Activated T-helper 17 cell treated with anti-CD3 and anti-CD28 coated beads, Interleukin-2, amount 50 U/mL, for 72 hours (primary cell): ENCODE data around the gene HLCS. TPM values are rescaled to one million over a fixed set of nuclear protein-coding genes. Genes with fewer than 3 reads are reported as not detected.
"Not testable (repeated sequence)": the region's sequence is repeated elsewhere in the genome, so short reads cannot be mapped to it uniquely, and the experiment has no call there.

Experiments used
- ATAC-seq: fragments of 150-1000 bp; cut with Tn5 transposase; replicated peaks from 2 replicates; pipeline ENCODE4 v1.10.0; 2021; ENCODE audit warnings: mild to moderate bottlenecking, moderate library complexity
- H3K27ac Mint-ChIP-seq: one replicate; pipeline ENCODE4 v1.8.0; 2022; ENCODE audit warnings: mixed read lengths
- H3K27me3 Mint-ChIP-seq: one replicate; pipeline ENCODE4 v1.8.0; 2022; ENCODE audit warnings: mixed read lengths
- H3K36me3 Mint-ChIP-seq: one replicate; pipeline ENCODE4 v1.8.0; 2022; ENCODE audit warnings: low read depth, mild to moderate bottlenecking, mixed read lengths
- H3K4me1 Mint-ChIP-seq: one replicate; pipeline ENCODE4 v1.8.0; 2022; ENCODE audit warnings: mixed read lengths
- H3K4me3 Mint-ChIP-seq: one replicate; pipeline ENCODE4 v1.8.0; 2022; ENCODE audit warnings: mild to moderate bottlenecking, mixed read lengths
- H3K9me3 Mint-ChIP-seq: one replicate; pipeline ENCODE4 v1.8.0; 2022; ENCODE audit warnings: mixed read lengths
- total RNA-seq, 2 donors: library from RNA; stranded (reverse); gene quantifications; one replicate each; pipeline ENCODE4 v1.2.3, GENCODE V29; 2022

HLCS gene
- total RNA-seq, 2 donors from 2014 or later, result 14.5 to 17.8 TPM

DNA sequence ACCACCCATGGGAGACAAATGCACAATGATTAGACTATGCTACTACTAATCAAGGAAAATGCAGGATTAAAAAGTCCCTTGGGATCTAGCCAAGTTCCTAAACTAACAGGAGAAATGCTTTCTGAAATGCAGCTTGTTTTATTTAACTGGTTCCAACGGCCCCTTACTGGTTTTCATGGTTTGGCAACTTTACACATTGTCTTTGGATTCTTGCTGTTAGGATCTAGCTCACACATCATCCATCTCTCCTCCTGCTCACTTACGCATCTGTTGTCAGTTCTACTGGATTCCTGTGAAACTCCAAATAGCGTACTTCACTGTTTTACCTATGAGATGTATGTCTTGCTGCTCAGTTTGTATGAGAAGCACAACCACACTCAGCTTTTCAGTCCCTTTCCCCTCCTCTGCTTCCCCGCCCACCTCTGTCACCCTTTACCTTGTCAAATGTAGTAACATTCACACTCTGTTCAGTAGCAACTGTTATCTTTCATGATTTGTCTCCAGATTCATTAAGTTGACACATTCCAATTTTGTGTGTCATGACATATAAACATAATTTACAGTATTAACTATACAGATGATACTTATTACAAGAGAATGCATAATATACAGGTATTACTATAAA lies 137.5 kb downstream of the HLCS start:
- H3K9me3 Mint-ChIP-seq, result no peaks in the 10 kb centered on the region
- H3K36me3 Mint-ChIP-seq, result peaks cover 11% of the 10 kb centered on the region
- H3K27ac Mint-ChIP-seq, result no peak overlapping the region
- no peaks in the 10 kb centered on the region for H3K27me3 Mint-ChIP-seq
- no peak overlapping the region for H3K4me3 Mint-ChIP-seq
- no peak for ATAC-seq
- peaks cover 5% of the 10 kb centered on the region for H3K4me1 Mint-ChIP-seq

DNA sequence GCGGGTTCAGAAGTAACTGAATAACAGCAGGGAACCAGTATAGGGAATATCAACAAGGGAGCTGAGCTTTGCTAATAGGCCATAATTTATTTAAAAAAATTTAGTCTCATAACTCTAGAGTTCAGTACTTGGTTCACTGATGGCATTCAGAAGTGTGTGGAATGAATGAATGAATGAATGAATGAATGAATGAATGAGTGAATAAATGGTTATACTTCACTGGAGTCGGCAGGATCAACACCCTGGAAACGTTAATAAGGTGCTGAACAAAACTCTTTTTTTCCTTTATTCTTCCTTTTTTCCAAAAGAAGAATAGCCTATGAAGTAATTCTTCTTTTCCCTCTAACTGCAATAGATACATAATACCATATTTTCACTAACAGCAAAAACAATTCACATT lies 138.3 kb downstream of the HLCS start:
- Mint-ChIP-seq H3K9me3 (no peaks in the 10 kb centered on the region), H3K4me1 (peaks cover 5% of the 10 kb centered on the region), H3K27me3 (no peaks in the 10 kb centered on the region), H3K4me3 (no peak overlapping the region), H3K36me3 (peaks cover 12% of the 10 kb centered on the region), H3K27ac (no peak overlapping the region)
- no peak for ATAC-seq

DNA sequence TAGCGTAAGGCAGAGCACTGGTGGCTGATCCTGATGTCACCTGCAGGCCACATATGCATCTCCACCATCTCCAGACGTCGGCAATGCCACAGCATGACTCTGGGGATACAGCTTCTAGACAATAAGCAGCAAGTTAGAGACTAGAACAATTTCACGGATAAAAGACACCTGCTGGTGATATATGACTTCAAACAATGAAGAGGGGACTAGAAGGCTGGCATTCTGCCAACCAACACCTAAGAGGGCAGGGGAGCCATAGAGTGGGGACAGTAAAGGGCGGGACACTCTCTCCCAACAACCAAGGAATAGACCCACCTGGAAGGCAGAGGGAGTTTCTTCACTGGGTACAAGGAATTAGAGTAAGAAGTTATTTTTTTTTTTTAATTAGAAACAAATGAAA lies 140.8 kb downstream of the HLCS start:
- Mint-ChIP-seq H3K9me3 (no peaks in the 10 kb centered on the region), H3K27me3 (no peaks in the 10 kb centered on the region), H3K4me1 (no peaks in the 10 kb centered on the region), H3K36me3 (peaks cover 12% of the 10 kb centered on the region), H3K27ac (no peak overlapping the region), H3K4me3 (no peak overlapping the region)
- ATAC-seq, result no peak

DNA sequence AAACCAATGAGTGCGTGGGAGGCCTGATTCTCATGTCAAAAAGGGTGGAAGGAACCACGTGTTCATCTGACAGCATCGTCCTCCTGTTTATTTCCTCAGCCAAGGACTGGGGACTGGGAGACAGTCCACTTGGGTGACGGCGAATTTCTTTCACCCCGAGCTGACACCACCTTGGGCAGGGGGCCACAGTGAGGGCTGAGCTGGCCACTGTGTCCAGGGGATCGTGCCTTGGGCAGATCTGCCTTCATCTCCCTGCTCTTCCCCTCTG lies 145.5 kb downstream of the HLCS start:
- Mint-ChIP-seq H3K9me3 (no peaks in the 10 kb centered on the region), H3K36me3 (peaks cover 12% of the 10 kb centered on the region), H3K4me1 (no peaks in the 10 kb centered on the region), H3K27ac (peak overlapping the region; percentile 19), H3K4me3 (no peak overlapping the region), H3K27me3 (no peaks in the 10 kb centered on the region)
- peak; percentile 7 for ATAC-seq

DNA sequence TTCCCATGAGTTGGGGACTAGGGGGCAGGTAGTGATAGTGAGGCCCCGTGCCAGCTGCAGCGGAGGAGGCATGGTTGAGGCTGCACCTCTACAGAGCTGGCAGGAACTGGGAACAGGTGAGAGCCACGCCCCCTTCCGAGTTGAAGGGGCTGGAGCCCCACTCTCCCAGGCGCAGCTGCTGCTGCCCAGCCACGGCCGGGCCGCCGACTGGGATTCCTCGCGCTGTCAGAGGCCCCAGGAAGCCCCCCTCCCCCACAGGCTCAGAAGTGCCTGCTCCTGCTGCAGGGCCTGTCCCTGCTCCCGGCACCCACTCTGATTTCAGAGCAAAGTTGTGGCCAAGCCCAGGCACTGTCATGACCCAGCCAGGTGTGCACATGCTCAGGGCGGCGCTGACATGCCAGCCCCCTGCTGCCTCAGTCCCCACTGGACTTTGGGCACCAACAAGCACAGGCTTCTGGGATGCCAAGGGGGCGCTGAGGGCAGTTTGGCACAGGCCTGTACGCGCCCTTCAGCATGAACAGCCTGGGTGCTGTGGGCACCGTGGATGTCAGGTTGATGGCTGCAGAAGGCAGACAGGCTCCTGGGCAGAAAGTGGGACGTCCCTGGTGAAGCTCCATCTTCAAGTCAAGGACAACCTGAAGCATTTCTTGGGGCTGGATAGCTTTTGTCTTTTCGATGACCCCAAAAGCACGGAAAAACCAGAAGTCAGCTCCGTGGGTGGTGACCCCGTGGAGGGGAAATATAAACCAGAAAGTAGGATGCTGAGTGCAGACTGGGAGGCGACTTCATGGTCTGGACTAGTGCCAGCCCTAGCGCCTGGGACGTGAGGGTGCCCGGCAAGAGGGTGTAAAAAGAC lies 146.1 kb downstream of the HLCS start:
- ATAC-seq, result no peak
- Mint-ChIP-seq H3K4me3 (no peak overlapping the region), H3K9me3 (no peaks in the 10 kb centered on the region), H3K27me3 (no peaks in the 10 kb centered on the region), H3K4me1 (no peaks in the 10 kb centered on the region), H3K36me3 (peaks cover 12% of the 10 kb centered on the region), H3K27ac (peak overlapping the region; percentile 19)

DNA sequence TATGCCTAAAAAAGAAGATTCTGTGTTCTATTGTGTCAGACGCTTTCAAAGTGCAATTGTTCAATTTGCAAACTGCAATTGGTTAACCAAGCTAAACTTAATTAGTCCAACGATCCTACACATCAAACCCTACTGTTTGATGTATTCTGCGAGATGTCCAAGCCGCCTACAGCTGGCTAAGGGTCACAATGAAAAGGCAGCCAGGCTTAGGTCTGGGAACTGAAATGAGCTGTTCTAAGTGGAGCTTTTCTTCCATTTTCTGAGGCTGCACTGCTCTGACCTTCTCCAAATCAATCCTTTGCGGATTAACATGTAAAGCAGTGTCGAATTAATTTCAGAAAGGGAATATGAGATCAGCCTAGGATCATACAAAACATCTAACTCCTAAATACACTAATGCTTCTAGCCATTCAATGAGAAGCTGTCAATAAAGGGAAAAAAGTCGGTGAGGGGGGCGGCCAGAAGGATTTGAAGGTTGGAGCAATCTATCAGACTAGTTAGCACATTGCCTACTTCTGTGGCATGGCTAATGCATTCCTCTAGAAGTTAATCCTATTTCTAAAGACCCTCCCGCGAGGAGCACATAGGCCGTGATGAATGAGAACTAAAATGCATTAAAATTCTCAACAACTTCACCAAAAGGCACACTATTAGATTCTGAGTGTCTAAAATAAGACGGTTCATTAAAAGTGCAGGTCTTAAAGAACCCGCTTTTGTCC lies 148.6 kb downstream of the HLCS start:
- no peak for ATAC-seq
- Mint-ChIP-seq H3K9me3 (no peaks in the 10 kb centered on the region), H3K4me1 (no peaks in the 10 kb centered on the region), H3K4me3 (no peak overlapping the region), H3K27ac (no peak overlapping the region), H3K27me3 (no peaks in the 10 kb centered on the region), H3K36me3 (no peaks in the 10 kb centered on the region)

DNA sequence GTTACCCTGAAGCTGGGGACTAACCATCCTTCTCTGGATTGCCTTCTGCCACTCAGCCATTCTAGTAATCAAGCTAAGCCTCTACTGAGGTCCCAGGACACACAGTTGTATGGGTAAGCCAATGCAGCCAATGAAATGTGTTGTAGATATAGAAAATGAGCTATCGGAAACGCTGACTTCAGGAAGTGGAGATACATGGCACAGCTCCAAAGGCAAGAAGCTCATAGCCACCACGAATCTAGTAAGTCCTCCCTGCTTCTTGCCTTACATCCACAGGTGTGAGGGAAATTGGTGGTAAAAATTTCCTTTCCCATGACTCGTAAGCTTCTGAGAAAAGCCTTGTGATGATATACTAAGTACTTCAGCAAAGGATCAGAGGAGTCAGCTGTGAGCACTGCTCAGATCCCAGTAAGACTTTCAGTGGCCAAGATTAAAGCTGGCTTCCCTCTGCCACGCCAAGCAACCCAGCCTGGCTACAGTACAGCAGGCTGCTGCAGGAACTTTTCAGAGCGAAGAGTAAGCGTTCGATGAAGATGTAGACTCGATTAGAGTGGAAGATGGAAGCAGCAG lies 149.8 kb downstream of the HLCS start:
- ATAC-seq, result peak; percentile 58
- no peaks in the 10 kb centered on the region for H3K27me3 Mint-ChIP-seq
- no peaks in the 10 kb centered on the region for H3K4me1 Mint-ChIP-seq
- no peaks in the 10 kb centered on the region for H3K9me3 Mint-ChIP-seq
- H3K36me3 Mint-ChIP-seq, result no peaks in the 10 kb centered on the region
- H3K4me3 Mint-ChIP-seq, result no peak overlapping the region
- no peak overlapping the region for H3K27ac Mint-ChIP-seq

DNA sequence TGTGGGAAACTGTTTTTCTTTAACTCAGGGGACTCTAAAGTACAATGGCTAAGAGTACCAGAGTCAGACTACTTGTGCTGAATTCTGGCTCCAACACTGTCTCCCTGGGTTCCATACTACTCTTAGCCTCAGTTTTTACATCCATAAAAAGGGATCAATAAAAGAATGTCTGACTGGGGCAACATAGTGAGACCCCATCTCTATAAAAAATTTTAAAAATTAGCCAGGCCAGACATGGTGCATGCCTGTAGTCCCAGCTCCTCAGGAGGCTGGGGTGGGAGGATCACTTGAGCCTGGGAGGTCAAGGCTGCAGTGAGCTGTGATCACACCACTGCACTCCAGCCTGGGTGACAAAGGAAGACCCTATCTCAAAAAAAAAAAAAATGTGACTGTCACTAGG lies 150.4 kb downstream of the HLCS start:
- H3K36me3 Mint-ChIP-seq, result not testable (repeated sequence)

DNA sequence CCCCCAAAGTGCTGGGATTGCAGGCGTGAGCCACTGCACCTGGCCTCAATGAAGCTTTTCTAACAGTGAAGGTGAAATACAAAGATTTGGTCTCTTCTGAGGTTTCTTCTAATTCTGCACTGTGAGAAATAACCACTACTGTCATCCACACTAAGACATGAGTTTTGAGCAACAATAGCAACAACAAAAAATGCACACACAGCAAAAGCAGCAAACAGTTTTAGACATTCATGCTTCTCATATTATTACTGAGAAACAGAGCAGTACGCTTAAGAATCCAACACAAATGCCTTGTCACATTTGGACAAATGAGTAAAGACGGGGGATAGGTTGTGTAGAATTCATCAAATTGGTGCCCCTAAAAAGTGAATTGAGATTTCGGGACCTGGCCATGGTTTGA lies 151.2 kb downstream of the HLCS start:
- ATAC-seq, result no peak

More for the DNA sequence above, 150.4 kb downstream of the HLCS start:
- not testable (repeated sequence) for H3K27me3 Mint-ChIP-seq, H3K9me3 Mint-ChIP-seq, H3K4me3 Mint-ChIP-seq, ATAC-seq, H3K27ac Mint-ChIP-seq, H3K4me1 Mint-ChIP-seq

DNA sequence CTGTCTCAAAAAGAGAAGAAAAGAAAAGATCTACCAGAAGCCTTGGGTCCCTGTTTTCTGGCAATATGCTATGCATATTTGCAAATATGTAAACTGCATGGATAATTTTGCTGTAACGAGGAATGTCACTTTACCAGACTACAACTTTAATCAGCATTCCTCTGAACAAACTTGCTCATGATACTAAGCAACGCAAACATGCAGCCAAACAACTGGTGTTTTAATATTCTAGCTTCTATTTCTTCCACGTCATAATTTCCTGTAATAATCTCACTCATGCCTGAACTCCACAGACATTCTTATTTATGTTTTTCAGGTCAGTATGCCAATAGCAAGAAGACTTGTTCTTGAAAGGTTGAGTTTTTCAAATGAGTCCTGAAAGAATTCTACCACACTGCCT lies 153.4 kb downstream of the HLCS start:
- H3K9me3 Mint-ChIP-seq, result no peaks in the 10 kb centered on the region
- H3K4me1 Mint-ChIP-seq, result no peaks in the 10 kb centered on the region
- no peak overlapping the region for H3K4me3 Mint-ChIP-seq
- H3K36me3 Mint-ChIP-seq, result no peaks in the 10 kb centered on the region
- no peak overlapping the region for H3K27ac Mint-ChIP-seq
- ATAC-seq, result no peak
- H3K27me3 Mint-ChIP-seq, result no peaks in the 10 kb centered on the region

More for the DNA sequence above, 151.2 kb downstream of the HLCS start:
- no peak overlapping the region for H3K4me3 Mint-ChIP-seq
- no peaks in the 10 kb centered on the region for H3K36me3 Mint-ChIP-seq
- no peak overlapping the region for H3K27ac Mint-ChIP-seq
- H3K4me1 Mint-ChIP-seq, result no peaks in the 10 kb centered on the region
- no peaks in the 10 kb centered on the region for H3K9me3 Mint-ChIP-seq
- H3K27me3 Mint-ChIP-seq, result no peaks in the 10 kb centered on the region

DNA sequence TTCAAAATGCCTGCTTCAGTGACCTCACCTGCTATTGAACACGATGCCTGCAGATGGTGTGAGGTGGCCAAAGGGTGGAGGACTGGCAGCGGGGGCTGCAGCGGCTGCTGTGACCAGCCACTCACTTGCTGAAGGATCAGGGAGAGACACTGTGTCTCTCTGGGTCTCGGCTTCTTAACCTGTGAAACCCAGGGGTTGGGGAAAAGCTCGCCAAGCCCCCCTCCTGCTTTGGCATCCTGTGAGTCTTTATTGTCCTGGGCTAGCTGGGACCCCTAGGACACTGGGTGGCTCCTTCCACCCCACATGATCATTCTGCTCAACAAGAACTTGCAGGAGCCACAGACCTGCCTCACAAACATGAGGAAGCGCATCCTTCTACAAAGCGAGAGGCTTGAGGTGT lies 154.7 kb downstream of the HLCS start:
- no peak overlapping the region for H3K27ac Mint-ChIP-seq
- no peaks in the 10 kb centered on the region for H3K27me3 Mint-ChIP-seq
- H3K4me3 Mint-ChIP-seq, result no peak overlapping the region
- no peaks in the 10 kb centered on the region for H3K4me1 Mint-ChIP-seq
- no peak for ATAC-seq
- no peaks in the 10 kb centered on the region for H3K9me3 Mint-ChIP-seq
- H3K36me3 Mint-ChIP-seq, result no peaks in the 10 kb centered on the region

DNA sequence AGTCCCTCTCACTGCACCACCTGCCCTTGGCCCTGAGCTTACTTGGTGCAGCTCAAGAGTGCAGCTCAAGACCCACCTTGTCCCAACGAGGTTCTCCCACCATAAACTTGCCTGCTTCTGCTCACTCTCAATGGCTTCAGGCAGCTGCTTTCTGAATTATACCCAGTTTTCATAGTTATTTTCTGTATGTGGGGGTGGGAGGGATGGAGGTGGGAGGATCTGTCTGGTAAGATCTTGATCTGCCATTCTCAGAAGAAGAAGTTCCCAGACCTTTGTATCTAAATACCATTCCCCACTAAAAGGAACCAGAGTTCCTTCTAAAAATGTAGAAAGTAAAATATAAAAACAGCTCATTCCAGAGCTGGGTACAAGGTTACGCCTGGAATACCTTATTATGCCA lies 156.0 kb downstream of the HLCS start:
- no peak for ATAC-seq
- Mint-ChIP-seq H3K4me1 (peaks cover 8% of the 10 kb centered on the region), H3K27ac (no peak overlapping the region), H3K4me3 (no peak overlapping the region), H3K9me3 (no peaks in the 10 kb centered on the region), H3K36me3 (no peaks in the 10 kb centered on the region), H3K27me3 (no peaks in the 10 kb centered on the region)

DNA sequence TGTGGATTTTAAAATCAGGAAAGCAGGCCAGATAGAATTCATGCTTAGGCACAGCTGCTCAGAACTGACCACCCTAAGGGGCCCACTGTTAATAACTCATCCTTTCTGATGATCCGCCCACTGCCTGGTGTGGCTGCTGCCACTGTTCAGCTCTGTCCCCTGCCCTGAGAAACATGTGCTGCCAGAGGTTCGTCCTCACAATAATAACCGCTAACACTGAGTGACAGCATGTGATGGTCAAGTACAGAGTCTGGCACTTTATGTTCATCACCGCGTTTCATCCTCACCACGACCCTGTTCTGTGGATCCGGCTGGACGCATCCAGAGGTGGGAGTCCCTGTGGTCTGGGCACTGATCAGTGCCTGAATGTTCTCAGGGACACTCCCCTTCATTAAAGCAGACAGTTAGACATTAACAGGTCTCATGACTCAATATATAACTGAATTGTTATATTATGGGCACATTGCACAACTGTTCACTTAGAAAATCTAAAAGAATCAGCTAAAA lies 159.0 kb downstream of the HLCS start:
- H3K9me3 Mint-ChIP-seq, result no peaks in the 10 kb centered on the region
- H3K4me3 Mint-ChIP-seq, result no peak overlapping the region
- ATAC-seq, result no peak

DNA sequence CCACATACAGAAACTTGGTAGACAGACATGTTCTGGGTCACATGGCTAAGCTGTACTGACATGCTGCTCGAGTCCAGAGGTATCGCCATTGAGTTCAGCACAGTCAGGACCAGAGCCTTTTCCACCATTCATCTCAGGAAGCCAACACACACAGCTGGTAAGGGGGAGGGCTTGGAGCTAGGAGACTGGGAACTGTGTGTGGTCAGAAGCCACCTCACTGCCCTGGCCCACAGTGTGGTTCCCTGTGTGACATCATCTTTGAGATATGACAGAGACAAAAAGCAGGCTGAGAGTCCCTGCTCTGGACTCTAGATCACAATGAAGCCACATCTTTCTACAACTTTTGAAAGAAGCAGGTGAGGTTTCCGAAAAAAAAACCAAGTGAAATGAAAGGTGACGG lies 160.4 kb downstream of the HLCS start:
- Mint-ChIP-seq H3K4me1 (peaks cover 8% of the 10 kb centered on the region), H3K27ac (no peak overlapping the region), H3K9me3 (no peaks in the 10 kb centered on the region), H3K4me3 (no peak overlapping the region), H3K36me3 (peaks cover 15% of the 10 kb centered on the region), H3K27me3 (no peaks in the 10 kb centered on the region)
- peak; percentile 85 for ATAC-seq

More for the DNA sequence above, 159.0 kb downstream of the HLCS start:
- H3K4me1 Mint-ChIP-seq, result peaks cover 8% of the 10 kb centered on the region
- H3K36me3 Mint-ChIP-seq, result peaks cover 15% of the 10 kb centered on the region
- no peaks in the 10 kb centered on the region for H3K27me3 Mint-ChIP-seq
- no peak overlapping the region for H3K27ac Mint-ChIP-seq
